ENCODE results near the gene SCNN1G.

The SCNN1G gene

DNA sequence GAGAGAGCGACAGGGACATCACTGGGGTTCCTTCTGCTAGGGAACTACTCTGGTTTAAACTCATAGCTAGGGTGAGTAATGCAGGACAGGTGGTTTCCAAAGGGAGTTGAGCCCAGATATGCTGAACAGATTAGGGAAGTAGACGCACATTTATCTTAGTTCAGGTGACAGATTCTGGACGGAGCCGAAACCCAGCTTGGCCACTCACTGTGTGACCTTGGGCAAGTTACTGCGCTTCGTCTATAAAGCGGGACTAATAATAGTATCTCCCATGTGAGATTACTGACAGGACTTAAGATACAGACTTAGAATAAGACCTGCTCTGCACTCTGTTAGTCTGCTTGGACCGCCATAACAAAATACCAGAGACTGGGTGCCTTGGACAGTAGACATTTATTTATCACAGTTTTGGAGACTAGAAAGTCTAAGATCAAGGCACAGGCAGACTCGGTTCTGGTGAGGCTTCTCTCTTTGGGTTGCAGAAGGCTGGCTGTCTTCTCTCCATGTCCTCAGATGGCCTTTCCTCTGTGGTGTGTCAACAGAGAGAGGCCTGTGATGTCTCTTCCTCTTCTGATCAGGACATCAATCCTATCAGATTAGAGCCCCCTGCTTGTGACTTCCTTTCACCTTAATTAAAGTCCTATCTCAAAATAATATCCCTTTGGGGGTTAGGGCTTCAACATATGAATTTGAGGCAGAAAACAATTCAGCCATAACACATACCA, 12.1 kb downstream of the SCNN1G start:
- Histone ChIP-seq H3K9ac (ENCODE audit: low read depth in 1 of 2, low read length in 2 of 2) (no peak overlapping the region), H3K9me3 (ENCODE audit: control insufficient read depth in 1 of 2, low read length in 2 of 2) (no peaks in the 10 kb centered on the region), H3K36me3 (ENCODE audit: control insufficient read depth in 1 of 2, insufficient read depth in 2 of 2, low read length in 2 of 2) (no peaks in the 10 kb centered on the region), H3K4me1 (ENCODE audit: control insufficient read depth in 1 of 2, insufficient read depth in 2 of 2, low read length in 2 of 2) (peaks cover 4 to 7% of the 10 kb centered on the region in 2 donors), H3K27me3 (ENCODE audit: control insufficient read depth in 1 of 2, insufficient read depth in 2 of 2, low read length in 2 of 2) (peaks cover 0 to 3% of the 10 kb centered on the region in 2 donors), H3K4me3 (ENCODE audit: low read depth in 1 of 2, low read length in 2 of 2) (no peak overlapping the region), H3K27ac (ENCODE audit: low read depth, low read length) (no peak overlapping the region)

DNA sequence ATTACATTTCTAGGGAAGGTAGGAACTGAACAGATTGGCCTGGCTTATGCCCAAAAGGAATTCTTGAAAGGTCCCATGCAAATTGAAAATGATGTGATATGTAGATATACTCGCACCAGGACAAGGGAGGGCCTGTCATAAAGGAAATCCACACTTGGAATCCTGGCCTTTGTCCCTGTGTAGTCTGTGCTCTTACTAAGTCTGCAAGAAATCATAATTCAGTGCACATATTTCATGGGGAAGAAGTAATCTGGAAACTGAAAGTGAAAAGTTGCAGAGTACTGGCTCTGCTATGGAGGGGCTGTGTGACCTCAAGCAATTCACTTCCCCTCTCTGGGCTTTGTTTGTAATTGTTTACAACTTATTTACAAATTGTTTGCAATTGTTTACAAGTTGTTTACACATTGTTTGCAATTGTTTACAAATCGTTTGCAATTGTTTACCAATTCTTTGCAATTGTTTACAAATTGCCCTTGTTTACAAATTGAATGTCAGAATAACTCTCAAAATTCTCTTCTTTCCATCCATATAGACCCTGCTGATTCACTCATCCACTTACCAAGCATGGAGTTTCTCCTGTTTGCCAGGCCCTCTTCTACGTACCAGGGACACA, 12.9 kb downstream of the SCNN1G start:
- no peak overlapping the region for H3K4me3 ChIP-seq (ENCODE audit: low read depth in 1 of 2, low read length in 2 of 2)
- H3K27me3 ChIP-seq (ENCODE audit: control insufficient read depth in 1 of 2, insufficient read depth in 2 of 2, low read length in 2 of 2), result peaks cover 0 to 3% of the 10 kb centered on the region in 2 donors
- no peaks in the 10 kb centered on the region for H3K36me3 ChIP-seq (ENCODE audit: control insufficient read depth in 1 of 2, insufficient read depth in 2 of 2, low read length in 2 of 2)
- H3K4me1 ChIP-seq (ENCODE audit: control insufficient read depth in 1 of 2, insufficient read depth in 2 of 2, low read length in 2 of 2), result peaks cover 4 to 7% of the 10 kb centered on the region in 2 donors
- no peak overlapping the region for H3K27ac ChIP-seq (ENCODE audit: low read depth, low read length)
- no peak overlapping the region for H3K9ac ChIP-seq (ENCODE audit: low read depth in 1 of 2, low read length in 2 of 2)
- H3K9me3 ChIP-seq (ENCODE audit: control insufficient read depth in 1 of 2, low read length in 2 of 2), result no peaks in the 10 kb centered on the region

DNA sequence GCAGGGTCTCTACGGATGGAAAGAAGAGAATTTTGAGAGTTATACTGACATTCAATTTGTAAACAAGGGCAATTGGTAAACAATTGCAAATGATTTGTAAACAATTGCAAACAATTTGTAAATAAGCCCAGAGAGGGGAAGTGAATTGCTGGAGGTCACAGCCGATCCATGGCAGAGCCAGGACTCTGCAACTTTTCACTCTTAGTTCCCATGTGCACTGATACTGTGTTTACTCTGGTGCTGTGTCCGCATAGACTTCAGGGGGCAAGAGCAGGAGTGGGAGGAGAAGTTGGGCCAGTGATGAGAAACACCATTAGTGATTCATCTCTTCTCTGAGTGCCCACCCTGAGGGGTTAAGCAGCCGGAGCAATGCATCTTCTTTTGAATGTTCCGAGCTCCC, 14.0 kb downstream of the SCNN1G start:
- peaks cover 3% of the 10 kb centered on the region in 2 donors for H3K27me3 ChIP-seq (ENCODE audit: control insufficient read depth in 1 of 2, insufficient read depth in 2 of 2, low read length in 2 of 2)
- no peaks in the 10 kb centered on the region for H3K9me3 ChIP-seq (ENCODE audit: control insufficient read depth in 1 of 2, low read length in 2 of 2)
- no peak overlapping the region for H3K27ac ChIP-seq (ENCODE audit: low read depth, low read length)
- no peak overlapping the region for H3K9ac ChIP-seq (ENCODE audit: low read depth in 1 of 2, low read length in 2 of 2)
- no peak overlapping the region for H3K4me3 ChIP-seq (ENCODE audit: low read depth in 1 of 2, low read length in 2 of 2)
- peaks cover 4 to 7% of the 10 kb centered on the region in 2 donors for H3K4me1 ChIP-seq (ENCODE audit: control insufficient read depth in 1 of 2, insufficient read depth in 2 of 2, low read length in 2 of 2)
- H3K36me3 ChIP-seq (ENCODE audit: control insufficient read depth in 1 of 2, insufficient read depth in 2 of 2, low read length in 2 of 2), result no peaks in the 10 kb centered on the region

DNA sequence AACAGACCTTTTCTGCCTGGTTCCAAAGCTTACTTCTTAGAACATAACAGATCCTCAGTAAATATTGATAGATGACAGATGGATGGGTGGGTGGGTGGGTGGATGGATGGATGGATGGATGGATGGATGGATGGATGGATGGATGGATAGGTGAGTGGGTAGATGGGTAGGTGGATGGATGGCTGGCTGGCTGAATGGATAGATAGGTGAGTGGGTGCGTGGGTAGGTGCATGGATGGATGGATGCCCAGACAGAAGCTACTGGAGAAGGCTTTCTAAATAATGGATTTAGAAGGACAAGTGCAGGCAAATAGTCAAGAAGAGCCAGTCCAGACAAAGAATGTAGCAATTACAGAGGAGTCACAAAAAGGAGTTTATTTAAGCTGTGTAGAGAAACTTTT, 19.6 kb downstream of the SCNN1G start:
- Histone ChIP-seq H3K4me1 (ENCODE audit: control insufficient read depth in 1 of 2, insufficient read depth in 2 of 2, low read length in 2 of 2) (no peaks in the 10 kb centered on the region), H3K27ac (ENCODE audit: low read depth, low read length) (no peak overlapping the region), H3K27me3 (ENCODE audit: control insufficient read depth in 1 of 2, insufficient read depth in 2 of 2, low read length in 2 of 2) (peaks cover 0 to 3% of the 10 kb centered on the region in 2 donors), H3K9me3 (ENCODE audit: control insufficient read depth in 1 of 2, low read length in 2 of 2) (no peaks in the 10 kb centered on the region), H3K9ac (ENCODE audit: low read depth in 1 of 2, low read length in 2 of 2) (no peak overlapping the region), H3K4me3 (ENCODE audit: low read depth in 1 of 2, low read length in 2 of 2) (no peak overlapping the region), H3K36me3 (ENCODE audit: control insufficient read depth in 1 of 2, insufficient read depth in 2 of 2, low read length in 2 of 2) (no peaks in the 10 kb centered on the region)

DNA sequence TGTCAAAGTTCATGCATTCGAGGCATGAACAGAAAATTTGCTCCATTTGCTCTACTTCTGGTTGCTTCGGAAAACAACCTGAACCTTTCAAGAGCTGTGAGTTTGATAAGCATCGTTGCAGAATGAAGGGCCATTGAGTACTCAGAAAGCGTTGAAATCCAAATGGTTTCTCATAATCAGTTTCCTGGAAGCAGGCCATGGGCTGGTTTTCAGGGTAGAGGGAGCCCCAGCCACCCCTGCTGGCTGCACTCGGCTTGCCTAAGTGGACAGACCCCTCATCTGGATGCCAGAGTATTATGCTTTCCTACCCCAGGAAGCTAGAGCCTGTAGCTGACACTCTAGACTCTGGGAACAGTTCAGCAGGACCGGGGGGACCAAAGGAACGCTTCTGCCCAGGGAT, 24.4 kb downstream of the SCNN1G start:
- Histone ChIP-seq H3K9me3 (ENCODE audit: control insufficient read depth in 1 of 2, low read length in 2 of 2) (no peaks in the 10 kb centered on the region), H3K27me3 (ENCODE audit: control insufficient read depth in 1 of 2, insufficient read depth in 2 of 2, low read length in 2 of 2) (no peaks in the 10 kb centered on the region), H3K36me3 (ENCODE audit: control insufficient read depth in 1 of 2, insufficient read depth in 2 of 2, low read length in 2 of 2) (no peaks in the 10 kb centered on the region), H3K4me1 (ENCODE audit: control insufficient read depth in 1 of 2, insufficient read depth in 2 of 2, low read length in 2 of 2) (no peaks in the 10 kb centered on the region), H3K4me3 (ENCODE audit: low read depth in 1 of 2, low read length in 2 of 2) (no peak overlapping the region), H3K9ac (ENCODE audit: low read depth in 1 of 2, low read length in 2 of 2) (no peak overlapping the region), H3K27ac (ENCODE audit: low read depth, low read length) (no peak overlapping the region)

DNA sequence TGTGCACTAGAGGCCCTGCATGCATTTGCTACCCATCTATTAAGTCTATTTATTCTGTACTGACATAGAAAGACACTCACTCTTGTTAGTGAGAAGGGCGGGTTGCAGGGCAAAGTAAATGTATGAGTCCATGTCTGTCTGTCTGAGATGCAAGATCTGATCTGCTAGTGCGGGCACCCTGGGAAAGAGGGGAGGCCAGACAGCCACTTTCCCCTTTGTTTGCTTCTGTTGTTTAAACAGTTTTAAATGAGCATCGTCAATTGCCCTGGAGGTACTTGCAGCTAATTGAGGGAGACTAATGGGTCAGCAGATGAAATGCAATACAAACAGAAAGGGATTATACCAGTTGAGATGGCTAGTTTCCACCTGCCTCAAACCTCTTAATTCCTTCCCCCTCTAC, 24.9 kb downstream of the SCNN1G start:
- no peaks in the 10 kb centered on the region for H3K9me3 ChIP-seq (ENCODE audit: control insufficient read depth in 1 of 2, low read length in 2 of 2)
- H3K27me3 ChIP-seq (ENCODE audit: control insufficient read depth in 1 of 2, insufficient read depth in 2 of 2, low read length in 2 of 2), result no peaks in the 10 kb centered on the region
- no peaks in the 10 kb centered on the region for H3K36me3 ChIP-seq (ENCODE audit: control insufficient read depth in 1 of 2, insufficient read depth in 2 of 2, low read length in 2 of 2)
- H3K27ac ChIP-seq (ENCODE audit: low read depth, low read length), result no peak overlapping the region
- no peak overlapping the region for H3K4me3 ChIP-seq (ENCODE audit: low read depth in 1 of 2, low read length in 2 of 2)
- H3K9ac ChIP-seq (ENCODE audit: low read depth in 1 of 2, low read length in 2 of 2), result no peak overlapping the region
- H3K4me1 ChIP-seq (ENCODE audit: control insufficient read depth in 1 of 2, insufficient read depth in 2 of 2, low read length in 2 of 2), result no peaks in the 10 kb centered on the region

DNA sequence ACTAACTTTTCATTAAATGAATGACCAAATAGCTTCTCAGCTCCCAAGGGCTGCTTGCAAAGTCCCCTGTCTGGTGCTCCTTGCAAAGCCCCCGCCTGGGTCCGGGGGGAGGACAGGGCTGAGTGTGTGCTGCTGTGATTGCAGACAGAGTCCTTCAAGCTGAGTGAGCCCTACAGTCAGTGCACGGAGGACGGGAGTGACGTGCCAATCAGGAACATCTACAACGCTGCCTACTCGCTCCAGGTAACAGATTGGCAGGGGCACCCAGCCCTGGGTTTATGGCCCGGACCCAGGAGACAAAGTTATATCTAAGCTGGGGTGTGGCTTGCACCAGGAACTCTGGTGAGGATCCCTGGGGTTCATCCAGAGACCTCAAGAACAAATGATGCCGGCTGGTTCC, 27.1 kb downstream of the SCNN1G start:
- Histone ChIP-seq H3K27me3 (ENCODE audit: control insufficient read depth in 1 of 2, insufficient read depth in 2 of 2, low read length in 2 of 2) (no peaks in the 10 kb centered on the region), H3K4me1 (ENCODE audit: control insufficient read depth in 1 of 2, insufficient read depth in 2 of 2, low read length in 2 of 2) (no peaks in the 10 kb centered on the region)

DNA sequence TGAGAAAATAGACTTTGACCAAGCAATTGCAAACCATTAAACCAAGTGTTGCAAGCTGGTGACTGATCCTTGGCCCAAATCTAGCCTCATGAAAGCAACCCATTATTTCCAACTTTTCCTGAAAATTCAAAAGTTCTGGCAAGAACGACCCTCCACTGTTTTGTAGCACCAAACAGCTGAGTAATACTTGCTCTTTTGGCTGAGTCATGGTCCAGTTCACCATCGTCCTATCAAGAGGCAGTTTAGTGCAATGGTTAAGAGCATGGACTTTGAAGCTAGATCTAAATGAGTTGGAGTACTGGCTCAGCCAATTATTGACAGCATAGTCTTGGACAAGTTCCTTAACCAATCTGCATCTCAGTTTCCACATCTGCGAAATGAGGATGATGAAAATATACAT, 31.3 kb downstream of the SCNN1G start:
- Histone ChIP-seq H3K36me3 (ENCODE audit: control insufficient read depth in 1 of 2, insufficient read depth in 2 of 2, low read length in 2 of 2) (no peaks in the 10 kb centered on the region), H3K4me3 (ENCODE audit: low read depth in 1 of 2, low read length in 2 of 2) (no peak overlapping the region), H3K9me3 (ENCODE audit: control insufficient read depth in 1 of 2, low read length in 2 of 2) (no peaks in the 10 kb centered on the region), H3K27me3 (ENCODE audit: control insufficient read depth in 1 of 2, insufficient read depth in 2 of 2, low read length in 2 of 2) (no peaks in the 10 kb centered on the region), H3K4me1 (ENCODE audit: control insufficient read depth in 1 of 2, insufficient read depth in 2 of 2, low read length in 2 of 2) (no peaks in the 10 kb centered on the region), H3K9ac (ENCODE audit: low read depth in 1 of 2, low read length in 2 of 2) (no peak overlapping the region), H3K27ac (ENCODE audit: low read depth, low read length) (no peak overlapping the region)

More for the DNA sequence above, 27.1 kb downstream of the SCNN1G start:
- Histone ChIP-seq H3K9ac (ENCODE audit: low read depth in 1 of 2, low read length in 2 of 2) (no peak overlapping the region), H3K9me3 (ENCODE audit: control insufficient read depth in 1 of 2, low read length in 2 of 2) (no peaks in the 10 kb centered on the region), H3K36me3 (ENCODE audit: control insufficient read depth in 1 of 2, insufficient read depth in 2 of 2, low read length in 2 of 2) (no peaks in the 10 kb centered on the region), H3K27ac (ENCODE audit: low read depth, low read length) (no peak overlapping the region), H3K4me3 (ENCODE audit: low read depth in 1 of 2, low read length in 2 of 2) (no peak overlapping the region)

DNA sequence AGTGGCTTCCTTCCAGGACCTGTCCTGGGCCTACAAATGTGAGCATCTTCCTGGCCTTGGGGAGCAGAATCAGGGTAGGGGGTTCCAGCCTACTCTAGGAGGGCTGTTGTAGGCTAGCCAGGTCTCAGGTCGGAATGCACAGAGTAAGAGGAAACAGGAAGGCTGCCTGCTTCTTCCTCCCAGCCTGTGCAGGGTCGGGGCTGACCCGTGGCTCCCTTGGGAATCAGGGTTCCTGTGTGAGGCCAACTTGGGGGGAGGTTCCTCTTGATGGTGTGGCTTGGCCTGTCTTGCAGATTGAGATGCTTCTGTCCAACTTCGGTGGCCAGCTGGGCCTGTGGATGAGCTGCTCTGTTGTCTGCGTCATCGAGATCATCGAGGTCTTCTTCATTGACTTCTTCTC, 32.3 kb downstream of the SCNN1G start:
- Histone ChIP-seq H3K9ac (ENCODE audit: low read depth in 1 of 2, low read length in 2 of 2) (no peak overlapping the region), H3K4me1 (ENCODE audit: control insufficient read depth in 1 of 2, insufficient read depth in 2 of 2, low read length in 2 of 2) (no peaks in the 10 kb centered on the region), H3K4me3 (ENCODE audit: low read depth in 1 of 2, low read length in 2 of 2) (no peak overlapping the region), H3K27me3 (ENCODE audit: control insufficient read depth in 1 of 2, insufficient read depth in 2 of 2, low read length in 2 of 2) (no peaks in the 10 kb centered on the region), H3K27ac (ENCODE audit: low read depth, low read length) (no peak overlapping the region), H3K36me3 (ENCODE audit: control insufficient read depth in 1 of 2, insufficient read depth in 2 of 2, low read length in 2 of 2) (no peaks in the 10 kb centered on the region), H3K9me3 (ENCODE audit: control insufficient read depth in 1 of 2, low read length in 2 of 2) (no peaks in the 10 kb centered on the region)

DNA sequence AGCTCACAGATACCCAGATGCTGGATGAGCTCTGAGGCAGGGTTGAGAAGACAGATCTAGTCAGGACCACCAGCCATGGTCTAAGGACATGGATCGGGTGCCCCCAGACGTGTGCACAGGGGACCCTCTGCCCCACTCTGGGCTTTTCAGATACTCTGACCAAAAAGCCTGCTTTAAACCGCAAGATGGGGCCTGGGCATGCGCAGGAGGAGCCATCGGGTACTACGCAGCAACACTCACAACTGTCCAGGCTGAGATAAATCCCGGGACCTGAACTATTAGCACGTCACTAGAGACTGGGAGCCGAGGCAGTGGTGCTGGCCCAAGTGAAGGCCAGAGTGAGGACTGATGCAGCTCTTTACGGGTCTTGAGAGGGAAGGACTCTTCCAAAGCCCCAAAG, 32.9 kb downstream of the SCNN1G start:
- H3K4me1 ChIP-seq (ENCODE audit: control insufficient read depth in 1 of 2, insufficient read depth in 2 of 2, low read length in 2 of 2), result no peaks in the 10 kb centered on the region
- peaks cover 0 to 4% of the 10 kb centered on the region in 2 donors for H3K27me3 ChIP-seq (ENCODE audit: control insufficient read depth in 1 of 2, insufficient read depth in 2 of 2, low read length in 2 of 2)
- H3K4me3 ChIP-seq (ENCODE audit: low read depth in 1 of 2, low read length in 2 of 2), result no peak overlapping the region
- H3K36me3 ChIP-seq (ENCODE audit: control insufficient read depth in 1 of 2, insufficient read depth in 2 of 2, low read length in 2 of 2), result no peaks in the 10 kb centered on the region
- H3K27ac ChIP-seq (ENCODE audit: low read depth, low read length), result no peak overlapping the region
- no peaks in the 10 kb centered on the region for H3K9me3 ChIP-seq (ENCODE audit: control insufficient read depth in 1 of 2, low read length in 2 of 2)
- H3K9ac ChIP-seq (ENCODE audit: low read depth in 1 of 2, low read length in 2 of 2), result no peak overlapping the region

Measured in duodenal mucosa (tissue), 2 donors.